Stimulated activated CD4-positive, alpha-beta T cell treated with anti-CD3 and anti-CD28 coated beads, Interleukin-4, amount 100 ng/mL, for 48 hours (primary cell): ENCODE measurements around the gene PRRT3.
A peak's percentile ranks its signal among the peaks of the same experiment; 100 is the strongest.
"Not testable (repeated sequence)": the region's sequence is repeated elsewhere in the genome, so short reads cannot be mapped to it uniquely, and the experiment has no call there.

Experiments
- DNase-seq, 2 donors: peaks; one replicate each; pipeline ENCODE4 v3.0.0-alpha.2; 2020; ENCODE audit warnings: low read depth in 2 of 2

PRRT3 gene

DNA sequence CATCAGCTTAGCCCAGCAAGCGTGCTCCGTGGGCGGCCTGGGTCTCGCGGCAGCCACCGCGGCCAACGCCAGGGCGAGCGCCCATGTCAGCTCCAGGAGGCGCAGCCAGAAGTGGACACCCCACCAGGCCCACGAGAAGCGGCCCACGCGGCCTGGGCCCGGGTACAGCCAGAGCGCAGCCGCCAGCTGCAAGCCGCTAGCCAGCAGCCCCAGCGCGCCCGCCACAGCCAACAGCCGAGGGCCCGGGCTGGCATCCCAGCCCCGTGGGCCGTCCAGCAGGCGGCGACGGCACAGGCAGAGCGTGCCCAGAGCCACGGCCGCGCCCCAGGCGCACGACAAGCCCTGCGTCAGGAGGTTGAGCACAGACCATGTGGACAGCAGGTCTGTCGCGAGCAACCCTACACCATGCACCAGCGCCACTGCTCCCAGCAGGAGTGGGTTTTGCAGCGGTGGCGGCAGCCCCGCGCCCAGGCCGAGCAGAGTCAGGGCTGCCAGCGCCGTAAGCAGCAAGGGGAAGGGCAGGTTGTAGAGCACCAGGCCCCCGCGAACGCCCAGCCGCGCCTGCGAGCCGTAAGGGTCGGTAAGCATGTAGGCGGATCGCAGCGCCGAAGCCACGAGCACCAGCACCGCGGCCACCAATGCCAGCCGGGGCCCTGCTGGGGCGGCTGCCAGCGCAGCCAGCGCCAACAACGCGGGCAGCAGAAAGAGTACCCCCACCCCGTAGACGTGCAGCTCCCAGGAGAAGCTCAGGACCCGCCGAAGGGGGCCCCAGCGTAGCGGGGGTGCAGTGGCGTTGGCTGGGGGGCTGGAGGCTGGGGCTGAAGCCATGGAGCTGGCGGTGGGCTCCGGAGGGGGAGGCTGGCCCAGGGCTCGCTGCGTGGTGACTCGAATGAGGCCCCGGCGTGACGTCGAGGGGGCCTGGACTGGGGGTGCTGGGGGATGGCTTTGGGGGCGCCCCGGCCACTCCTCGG is 4.9 kb downstream of the PRRT3 start:
- no peak for DNase-seq

DNA sequence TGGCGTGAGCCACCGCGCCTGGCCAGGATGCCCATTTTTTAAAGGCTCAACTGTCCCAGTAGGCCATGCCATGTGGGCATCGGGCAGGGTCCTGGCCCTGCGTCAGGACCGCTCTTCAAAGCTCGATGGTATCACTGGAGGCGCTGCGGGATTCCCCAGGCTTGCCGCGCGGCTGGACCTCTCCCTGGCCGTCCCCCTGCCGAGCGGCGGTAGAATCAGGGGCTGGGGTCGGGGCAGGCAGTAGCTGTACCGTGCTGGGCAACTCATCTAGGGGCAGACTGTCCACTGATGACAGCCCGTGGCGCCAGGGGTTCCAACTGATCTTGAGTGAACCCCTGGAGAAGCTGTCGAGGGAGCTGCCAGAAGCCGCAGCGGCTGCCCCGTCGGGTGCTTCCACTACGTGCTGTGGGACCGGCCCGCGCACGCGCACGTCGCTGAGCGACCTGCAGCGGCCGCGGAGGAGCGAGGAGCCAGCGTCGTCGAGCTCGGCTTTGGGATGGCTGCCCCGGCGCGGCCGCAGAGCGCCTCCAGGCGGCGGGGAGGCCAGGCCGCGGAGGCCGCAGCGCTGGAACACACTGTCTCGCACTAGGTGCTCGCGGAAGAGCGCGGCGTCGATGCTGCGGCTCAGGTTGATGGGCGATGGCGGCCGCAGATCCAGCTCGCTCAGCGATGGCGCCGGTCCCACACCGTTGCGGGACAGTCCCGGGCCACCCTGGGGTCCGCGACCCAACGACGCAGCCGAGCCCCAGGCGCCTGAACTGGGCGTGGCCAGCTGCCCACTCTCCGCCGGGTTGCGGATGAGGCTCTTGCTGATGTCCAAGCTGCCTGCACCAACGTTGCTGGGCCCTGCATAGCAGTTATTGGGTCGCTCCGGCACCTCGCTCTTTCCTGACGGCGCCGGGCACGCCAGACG is 5.8 kb downstream of the PRRT3 start:
- DNase-seq: peak; percentile 62 to 75

DNA sequence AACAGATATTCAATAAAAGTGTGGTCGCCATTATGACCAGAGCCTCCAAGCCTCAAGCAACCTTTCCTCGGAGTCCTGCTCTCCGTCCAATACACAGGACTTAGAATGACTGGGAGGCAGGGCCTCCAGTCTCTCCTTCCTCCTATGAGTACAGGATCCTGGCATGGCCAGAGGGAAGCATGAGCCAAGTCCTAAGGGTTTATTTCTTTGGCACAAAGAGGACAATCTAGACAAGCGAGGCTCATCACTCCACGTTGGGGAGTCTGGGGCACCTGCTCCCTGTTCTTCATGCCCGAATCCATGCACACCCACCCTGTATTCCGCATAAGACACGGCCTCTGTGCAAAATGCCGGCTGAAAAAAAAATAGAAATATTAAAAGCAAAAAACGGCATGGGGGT is 6.8 kb downstream of the PRRT3 start:
- no peak for DNase-seq

DNA sequence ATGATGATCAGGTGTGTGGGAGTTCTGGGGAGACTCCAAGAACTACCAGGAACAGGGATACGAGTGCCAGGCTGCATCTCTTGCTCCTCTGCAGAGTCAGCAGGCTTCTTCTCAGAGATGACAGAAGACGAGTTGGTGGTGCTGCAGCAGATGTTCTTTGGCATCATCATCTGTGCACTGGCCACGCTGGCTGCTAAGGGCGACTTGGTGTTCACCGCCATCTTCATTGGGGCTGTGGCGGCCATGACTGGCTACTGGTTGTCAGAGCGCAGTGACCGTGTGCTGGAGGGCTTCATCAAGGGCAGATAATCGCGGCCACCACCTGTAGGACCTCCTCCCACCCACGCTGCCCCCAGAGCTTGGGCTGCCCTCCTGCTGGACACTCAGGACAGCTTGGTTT is 7.9 kb downstream of the PRRT3 start:
- DNase-seq: no peak

DNA sequence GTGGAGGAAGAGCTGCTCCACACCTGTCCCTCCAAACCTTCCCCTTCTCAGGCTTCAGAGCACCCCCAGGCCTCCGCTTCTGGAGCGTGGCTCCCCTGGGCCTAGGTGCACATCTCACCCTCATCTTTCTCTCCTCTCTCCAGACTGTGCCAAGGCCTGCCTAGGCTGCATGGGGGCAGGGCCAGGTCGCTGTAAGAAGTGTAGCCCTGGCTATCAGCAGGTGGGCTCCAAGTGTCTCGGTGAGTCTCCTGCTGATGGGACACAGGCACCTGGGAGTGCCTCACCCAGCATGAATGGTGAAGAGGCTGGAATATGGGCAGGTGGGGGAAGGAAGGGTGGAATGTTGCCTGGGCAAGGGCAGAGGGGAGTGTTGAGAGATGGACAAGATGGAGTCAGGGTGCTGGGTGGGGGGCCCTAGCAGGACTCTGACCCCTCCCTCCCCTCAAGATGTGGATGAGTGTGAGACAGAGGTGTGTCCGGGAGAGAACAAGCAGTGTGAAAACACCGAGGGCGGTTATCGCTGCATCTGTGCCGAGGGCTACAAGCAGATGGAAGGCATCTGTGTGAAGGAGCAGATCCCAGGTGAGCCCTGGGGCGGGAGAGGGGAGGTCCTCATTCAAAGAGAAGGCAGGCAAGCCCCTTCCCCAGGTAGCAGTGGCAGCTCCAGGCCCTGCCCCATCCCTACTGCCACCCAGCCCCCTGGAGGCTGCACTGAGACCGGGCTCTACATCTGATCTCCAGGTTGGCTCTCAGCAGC is 9.1 kb downstream of the PRRT3 start:
- DNase-seq: no peak

DNA sequence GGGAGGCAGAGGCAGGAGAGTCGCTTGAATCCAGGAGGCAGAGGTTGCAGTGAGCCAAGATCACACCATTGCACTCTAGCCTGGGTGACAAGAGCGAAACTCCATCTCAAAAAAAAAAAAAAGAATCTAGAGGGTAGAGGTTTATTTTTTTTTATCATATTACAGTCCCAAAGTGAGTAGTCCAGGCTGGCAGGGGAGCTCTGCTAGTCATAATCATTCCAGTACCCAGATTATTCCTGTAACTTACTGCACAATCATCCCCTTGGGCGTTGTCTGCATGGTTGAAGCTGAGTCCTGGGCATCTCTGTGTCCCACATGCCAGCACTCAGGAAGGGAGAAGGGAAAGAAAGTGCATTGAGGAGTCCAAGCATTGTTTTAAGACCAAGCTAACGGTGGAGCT is 10.0 kb downstream of the PRRT3 start:
- no peak for DNase-seq

DNA sequence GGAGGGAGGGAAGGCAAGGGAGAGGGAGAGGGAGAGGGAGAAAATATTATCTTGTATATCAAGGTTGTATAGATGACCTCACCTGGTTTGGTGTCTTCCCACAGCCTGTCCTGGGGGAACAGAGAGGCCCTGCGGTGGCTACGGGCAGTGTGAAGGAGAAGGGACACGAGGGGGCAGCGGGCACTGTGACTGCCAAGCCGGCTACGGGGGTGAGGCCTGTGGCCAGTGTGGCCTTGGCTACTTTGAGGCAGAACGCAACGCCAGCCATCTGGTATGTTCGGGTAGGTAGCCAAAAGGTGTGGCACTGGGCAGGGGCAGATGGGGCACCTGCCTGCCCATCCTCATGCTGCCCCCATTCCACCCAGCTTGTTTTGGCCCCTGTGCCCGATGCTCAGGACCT is 11.5 kb downstream of the PRRT3 start:
- DNase-seq: no peak

DNA sequence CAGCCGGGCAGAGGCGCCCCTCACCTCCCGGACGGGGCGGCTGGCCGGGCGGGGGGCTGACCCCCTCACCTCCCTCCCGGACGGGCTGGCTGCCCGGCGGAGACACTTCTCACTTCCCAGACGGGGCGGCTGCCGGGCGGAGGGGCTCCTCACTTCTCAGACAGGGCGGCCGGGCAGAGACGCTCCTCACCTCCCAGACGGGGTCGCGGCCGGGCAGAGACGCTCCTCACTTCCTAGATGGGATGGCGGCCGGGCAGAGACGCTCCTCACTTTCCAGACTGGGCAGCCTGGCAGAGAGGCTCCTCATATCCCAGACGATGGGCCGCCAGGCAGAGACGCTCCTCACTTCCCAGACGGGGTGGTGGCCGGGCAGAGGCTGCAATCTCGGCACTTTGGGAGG is 12.3 kb downstream of the PRRT3 start:
- not testable (repeated sequence) for DNase-seq

DNA sequence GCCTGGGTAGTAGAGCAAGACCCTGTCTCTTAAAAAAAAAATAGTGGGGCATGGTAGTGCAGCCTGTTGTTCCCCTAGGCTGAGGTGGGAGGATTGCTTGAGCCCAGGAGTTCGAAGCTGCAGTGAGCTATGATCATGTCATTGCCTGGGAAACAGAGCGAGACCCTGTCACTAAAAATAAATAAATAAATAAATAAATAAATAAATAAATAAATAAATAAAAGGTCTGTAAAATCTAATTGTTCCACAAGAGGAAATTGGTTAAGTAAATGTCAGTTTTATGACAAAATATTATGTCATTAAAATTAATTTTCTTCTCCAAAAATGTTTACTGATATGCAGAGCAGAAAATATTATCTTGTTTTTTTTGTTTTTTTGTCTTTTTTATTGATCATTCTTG is 13.2 kb downstream of the PRRT3 start:
- DNase-seq: no peak

DNA sequence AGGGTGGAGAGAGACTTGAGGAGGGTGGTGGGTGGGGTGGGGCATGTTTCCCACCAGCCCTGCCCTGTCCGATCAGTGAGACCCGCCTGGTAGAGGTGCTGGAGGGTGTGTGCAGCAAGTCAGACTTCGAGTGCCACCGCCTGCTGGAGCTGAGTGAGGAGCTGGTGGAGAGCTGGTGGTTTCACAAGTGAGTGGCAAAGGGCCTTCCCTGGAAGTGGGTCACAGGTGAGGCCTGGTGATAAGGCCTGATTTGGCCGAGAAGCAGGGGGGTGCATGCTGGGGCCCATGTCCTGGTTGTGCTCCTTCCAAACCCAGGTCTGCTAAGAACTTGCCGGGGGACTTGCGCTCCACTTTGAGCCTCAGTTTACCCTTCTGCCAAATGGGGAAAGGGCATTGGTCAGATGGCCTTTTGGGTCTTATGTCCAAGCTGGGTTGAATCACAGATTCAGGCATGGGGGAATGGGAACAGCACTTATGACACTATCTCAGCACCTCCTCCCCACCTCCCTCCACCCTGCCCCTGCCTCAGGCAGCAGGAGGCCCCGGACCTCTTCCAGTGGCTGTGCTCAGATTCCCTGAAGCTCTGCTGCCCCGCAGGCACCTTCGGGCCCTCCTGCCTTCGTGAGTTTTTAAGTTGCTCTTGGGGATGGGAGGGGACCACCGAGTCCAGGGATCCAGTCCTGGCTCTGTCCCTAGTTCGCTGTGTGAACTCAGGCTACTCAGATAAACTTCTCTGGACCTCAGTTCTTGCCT is 14.5 kb downstream of the PRRT3 start:
- no peak for DNase-seq

DNA sequence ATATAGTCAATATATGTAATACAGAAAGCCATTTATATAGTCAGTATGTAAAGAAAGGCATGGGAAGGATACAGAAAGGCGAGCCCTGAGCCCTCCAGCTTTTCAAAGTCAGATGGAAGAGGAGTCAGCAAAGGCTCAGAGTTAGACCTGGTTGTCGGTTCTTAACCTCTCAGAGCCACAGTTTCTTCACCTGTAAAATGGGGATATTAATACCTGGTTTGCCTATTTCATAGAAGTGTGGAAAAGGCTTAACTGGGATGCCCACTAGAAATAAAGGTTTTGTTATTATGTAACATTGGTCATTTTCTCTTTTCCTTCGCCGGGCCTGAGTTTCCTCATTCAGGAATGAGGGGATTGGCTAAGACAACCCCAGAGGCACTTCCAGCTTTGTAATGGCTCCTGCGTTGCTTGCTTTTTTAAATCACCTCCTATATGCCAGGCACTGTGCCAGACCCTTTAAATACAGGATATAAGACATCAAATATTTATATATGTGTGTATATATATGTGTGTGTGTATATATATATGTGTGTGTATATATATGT is 16.2 kb downstream of the PRRT3 start:
- DNase-seq: no peak

DNA sequence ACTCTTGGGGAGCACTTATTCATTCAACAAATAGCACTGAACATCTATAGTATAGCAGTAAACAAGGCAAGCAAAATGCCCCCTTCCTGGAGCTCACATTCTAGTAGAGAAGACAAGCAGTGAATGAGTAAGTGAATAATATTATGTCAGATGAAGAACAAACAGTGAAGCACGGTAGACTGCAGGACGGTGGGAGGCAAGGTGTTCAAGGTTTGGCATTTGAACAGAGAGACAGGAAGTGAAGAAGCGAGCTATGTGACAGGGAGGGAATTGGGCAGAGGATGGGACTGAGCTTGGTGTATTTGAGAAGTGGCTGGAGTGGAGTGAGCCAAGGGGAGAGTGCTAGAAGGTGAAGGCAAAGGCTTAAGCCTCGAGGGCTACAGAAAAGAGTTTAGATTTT is 17.2 kb downstream of the PRRT3 start:
- DNase-seq: no peak

DNA sequence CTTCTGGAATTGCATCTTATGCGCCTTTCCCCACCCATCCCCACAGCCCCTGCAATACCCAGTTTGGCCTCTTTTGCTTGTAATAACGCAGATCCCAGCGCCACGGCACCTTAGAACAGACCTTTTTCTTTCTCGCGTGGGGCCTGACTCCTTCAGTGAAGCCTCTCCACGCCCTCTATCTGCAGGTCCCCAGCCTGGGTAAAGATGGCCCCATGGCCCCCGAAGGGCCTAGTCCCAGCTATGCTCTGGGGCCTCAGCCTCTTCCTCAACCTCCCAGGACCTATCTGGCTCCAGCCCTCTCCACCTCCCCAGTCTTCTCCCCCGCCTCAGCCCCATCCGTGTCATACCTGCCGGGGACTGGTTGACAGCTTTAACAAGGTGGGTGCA is 18.0 kb downstream of the PRRT3 start:
- no peak for DNase-seq

DNA sequence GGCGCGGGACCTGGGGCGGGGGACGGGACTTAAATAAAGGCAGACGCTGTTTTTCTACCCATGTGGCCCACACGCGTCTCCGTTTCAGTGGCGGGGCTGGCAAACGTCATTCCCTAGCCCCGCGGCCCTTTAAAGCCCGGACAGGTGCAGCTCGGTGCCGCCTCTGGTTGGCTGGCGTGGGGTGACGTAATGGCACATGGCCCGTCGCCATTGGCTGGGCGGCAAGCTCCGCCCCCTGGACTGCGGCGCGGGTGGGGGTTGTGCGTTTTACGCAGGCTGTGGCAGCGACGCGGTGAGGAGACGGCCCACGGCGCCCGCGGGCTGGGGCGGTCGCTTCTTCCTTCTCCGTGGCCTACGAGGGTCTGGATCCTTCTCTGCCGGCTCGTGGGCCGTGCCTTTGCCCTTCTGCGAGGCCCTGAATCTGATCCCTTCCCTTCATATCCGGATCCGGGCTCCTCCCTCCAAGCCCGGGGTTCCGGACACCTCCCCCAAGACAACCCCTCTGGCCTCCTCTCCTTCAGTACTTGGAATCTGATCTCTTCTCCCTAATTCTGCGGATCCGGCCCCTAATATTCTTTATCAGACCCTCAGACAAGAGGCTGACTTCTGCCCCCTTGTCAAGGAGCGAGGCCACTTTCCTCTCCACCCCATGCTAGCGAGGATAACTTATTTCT is 18.5 kb downstream of the PRRT3 start, which contains the start of gene CRELD1:
CRELD1 (plus strand) TSS at position 274 of the 674 bp plus-strand sequence. CDS start 605 bp downstream, outside the sequence.
- peak; percentile 95 to 96 for DNase-seq

DNA sequence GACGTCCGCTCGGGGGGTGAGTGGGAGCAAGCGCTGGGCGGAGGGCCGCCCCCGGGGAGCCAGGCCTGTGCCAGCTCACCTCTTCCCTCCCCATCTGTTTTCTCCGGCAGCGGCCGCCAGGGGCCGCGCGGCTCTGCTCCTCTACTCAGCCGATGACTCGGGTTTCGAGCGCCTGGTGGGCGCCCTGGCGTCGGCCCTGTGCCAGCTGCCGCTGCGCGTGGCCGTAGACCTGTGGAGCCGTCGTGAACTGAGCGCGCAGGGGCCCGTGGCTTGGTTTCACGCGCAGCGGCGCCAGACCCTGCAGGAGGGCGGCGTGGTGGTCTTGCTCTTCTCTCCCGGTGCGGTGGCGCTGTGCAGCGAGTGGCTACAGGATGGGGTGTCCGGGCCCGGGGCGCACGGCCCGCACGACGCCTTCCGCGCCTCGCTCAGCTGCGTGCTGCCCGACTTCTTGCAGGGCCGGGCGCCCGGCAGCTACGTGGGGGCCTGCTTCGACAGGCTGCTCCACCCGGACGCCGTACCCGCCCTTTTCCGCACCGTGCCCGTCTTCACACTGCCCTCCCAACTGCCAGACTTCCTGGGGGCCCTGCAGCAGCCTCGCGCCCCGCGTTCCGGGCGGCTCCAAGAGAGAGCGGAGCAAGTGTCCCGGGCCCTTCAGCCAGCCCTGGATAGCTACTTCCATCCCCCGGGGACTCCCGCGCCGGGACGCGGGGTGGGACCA is 19.2 kb downstream of the PRRT3 start:
- DNase-seq: peak; percentile 81 to 87

DNA sequence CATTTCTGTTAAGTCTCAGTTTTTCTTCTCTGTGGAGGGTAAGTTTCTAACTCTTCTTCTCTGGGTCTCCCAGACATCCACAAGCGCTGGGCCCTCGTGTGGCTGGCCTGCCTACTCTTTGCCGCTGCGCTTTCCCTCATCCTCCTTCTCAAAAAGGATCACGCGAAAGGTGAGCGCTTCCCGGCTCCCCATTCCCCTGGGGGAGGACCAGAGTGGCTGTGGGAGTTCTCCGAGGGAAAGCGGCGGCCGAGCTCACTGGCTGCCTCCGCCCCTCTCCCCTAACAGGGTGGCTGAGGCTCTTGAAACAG is 19.7 kb downstream of the PRRT3 start:
- no peak for DNase-seq

DNA sequence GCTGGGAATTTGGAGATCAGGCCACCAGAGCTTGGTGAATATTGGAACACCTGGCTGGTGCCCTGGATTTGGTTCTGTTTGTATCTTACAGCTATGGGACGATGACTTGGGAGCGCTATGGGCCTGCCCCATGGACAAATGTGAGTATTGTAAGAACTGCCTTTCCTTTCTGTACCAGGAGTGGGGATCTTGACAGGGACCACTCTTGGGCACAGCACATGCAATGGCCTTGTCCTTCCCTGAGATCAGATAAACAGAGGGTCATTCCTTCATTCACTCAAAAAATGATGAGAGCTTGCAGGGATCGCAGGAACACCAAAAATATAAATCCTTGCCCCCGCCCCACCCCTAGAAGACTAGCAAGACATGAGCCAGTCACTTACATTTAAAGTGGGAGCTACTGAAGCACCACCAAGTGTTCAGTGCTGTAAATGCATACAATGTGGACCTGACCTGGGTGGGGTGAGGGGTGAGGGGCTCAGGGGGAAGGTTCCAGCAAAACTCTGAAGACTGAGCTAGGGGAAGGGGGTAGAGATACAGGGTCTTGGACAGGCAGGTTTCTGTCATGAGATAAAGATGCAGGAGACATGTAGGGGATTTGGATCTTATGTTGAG is 21.3 kb downstream of the PRRT3 start:
- no peak for DNase-seq

DNA sequence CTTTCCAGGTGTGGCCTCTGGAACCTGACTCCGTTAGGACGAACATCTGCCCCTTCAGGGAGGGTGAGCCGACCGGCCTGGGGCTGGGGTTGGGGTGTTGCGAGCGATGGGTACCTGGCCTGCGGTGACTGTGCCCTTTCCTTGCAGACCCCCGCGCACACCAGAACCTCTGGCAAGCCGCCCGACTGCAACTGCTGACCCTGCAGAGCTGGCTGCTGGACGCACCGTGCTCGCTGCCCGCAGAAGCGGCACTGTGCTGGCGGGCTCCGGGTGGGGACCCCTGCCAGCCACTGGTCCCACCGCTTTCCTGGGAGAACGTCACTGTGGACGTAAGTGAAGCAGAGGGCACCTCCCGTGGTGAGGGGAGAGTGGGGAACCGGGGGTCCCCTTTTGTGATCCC is 24.1 kb downstream of the PRRT3 start:
- no peak for DNase-seq
